Colonic mucosa (tissue), 4 donors: ENCODE data around the gene PAX2. TPM values are rescaled to one million over a fixed set of nuclear protein-coding genes. Genes with fewer than 3 reads are reported as not detected.

Experiments used
- DNase-seq: peaks from one replicate; pipeline ENCODE4 v3.0.0-alpha.2; 2020
- H3K27ac ChIP-seq: fragments of 200-600 bp; one replicate; pipeline ENCODE4 v1.8.0; 2021
- H3K27me3 ChIP-seq: fragments of 200-600 bp; one replicate; pipeline ENCODE4 v1.8.0; 2021
- H3K36me3 ChIP-seq: fragments of 200-600 bp; one replicate; pipeline ENCODE4 v1.8.0; 2021
- H3K4me1 ChIP-seq: fragments of 200-600 bp; one replicate; pipeline ENCODE4 v1.8.0; 2021; ENCODE audit warnings: mild to moderate bottlenecking
- H3K4me3 ChIP-seq: fragments of 200-600 bp; one replicate; pipeline ENCODE4 v1.8.0; 2021
- H3K9ac ChIP-seq, 2 donors: one replicate each; pipeline ENCODE4 v1.7.0; 2013; ENCODE audit warnings: control low read depth in 2 of 2, low read depth in 2 of 2, low read length in 2 of 2
- H3K9me3 ChIP-seq: fragments of 200-600 bp; one replicate; pipeline ENCODE4 v1.8.0; 2021
- intact Hi-C: fragments of 100-400 bp; cut with DNase I; formaldehyde crosslinking; loops from one replicate; pipeline ENCODE4 v1.14.1; 2022
- total RNA-seq, 2 donors: library from RNA; stranded (reverse); fragmentation: NEBNext Ultra II Directional in 1 of 2; extraction: Animal tissue kit (Norgen Biotek cat#: 25700) in 1 of 2; gene quantifications; one replicate each; pipeline ENCODE4 v1.2.1, GENCODE V29; 2021
- TF ChIP-seq, protein P1 (sequence below): fragments of 200-600 bp; IDR thresholded peaks from one replicate; pipeline ENCODE4 v1.8.0; 2022; ENCODE audit warnings: antibody characterized with exemption, mild to moderate bottlenecking
- donor health status: healthy.
- donor health status: DM: no; HTN: no; CAD: no.
- donor health status: DM: no; HTN: no; CAD: no.

PAX2 gene
- total RNA-seq, 2 donors from 2014 or later: 0.15 TPM; not detected in 1

DNA sequence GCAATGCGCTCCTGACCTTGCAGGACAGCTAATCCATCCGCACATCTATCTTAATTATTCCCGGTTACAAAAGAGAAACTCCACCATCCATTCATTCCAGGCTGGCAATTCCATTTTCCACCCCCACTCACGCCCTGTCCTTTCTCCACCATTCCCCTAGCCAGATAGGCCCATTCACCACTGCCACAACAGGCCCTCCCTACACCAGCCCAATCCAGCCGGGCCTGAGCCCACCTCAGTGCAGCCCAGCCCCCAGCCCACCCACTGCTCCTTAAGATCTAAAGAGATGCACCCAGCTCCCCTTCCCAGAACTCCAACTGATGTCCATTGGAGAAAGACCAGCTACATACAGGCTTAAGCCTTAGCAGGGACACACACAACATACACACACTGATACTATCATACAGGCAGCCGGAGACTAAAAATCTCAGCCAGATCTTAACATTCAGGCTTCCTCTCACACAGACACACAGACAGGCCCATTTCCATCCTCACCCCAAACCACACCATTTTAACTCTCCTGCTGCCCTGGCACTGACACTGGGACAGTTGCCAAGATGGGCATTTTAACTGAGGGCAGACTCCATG is 38.0 kb upstream of the PAX2 start:
- H3K4me3 ChIP-seq: no peak overlapping the region
- no peak for DNase-seq
- no peak overlapping the region for H3K27ac ChIP-seq
- TF ChIP-seq, protein P1, sequence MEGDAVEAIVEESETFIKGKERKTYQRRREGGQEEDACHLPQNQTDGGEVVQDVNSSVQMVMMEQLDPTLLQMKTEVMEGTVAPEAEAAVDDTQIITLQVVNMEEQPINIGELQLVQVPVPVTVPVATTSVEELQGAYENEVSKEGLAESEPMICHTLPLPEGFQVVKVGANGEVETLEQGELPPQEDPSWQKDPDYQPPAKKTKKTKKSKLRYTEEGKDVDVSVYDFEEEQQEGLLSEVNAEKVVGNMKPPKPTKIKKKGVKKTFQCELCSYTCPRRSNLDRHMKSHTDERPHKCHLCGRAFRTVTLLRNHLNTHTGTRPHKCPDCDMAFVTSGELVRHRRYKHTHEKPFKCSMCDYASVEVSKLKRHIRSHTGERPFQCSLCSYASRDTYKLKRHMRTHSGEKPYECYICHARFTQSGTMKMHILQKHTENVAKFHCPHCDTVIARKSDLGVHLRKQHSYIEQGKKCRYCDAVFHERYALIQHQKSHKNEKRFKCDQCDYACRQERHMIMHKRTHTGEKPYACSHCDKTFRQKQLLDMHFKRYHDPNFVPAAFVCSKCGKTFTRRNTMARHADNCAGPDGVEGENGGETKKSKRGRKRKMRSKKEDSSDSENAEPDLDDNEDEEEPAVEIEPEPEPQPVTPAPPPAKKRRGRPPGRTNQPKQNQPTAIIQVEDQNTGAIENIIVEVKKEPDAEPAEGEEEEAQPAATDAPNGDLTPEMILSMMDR: no peak
- H3K9me3 ChIP-seq: no peaks in the 10 kb centered on the region
- intact Hi-C loops: no loop called here
- no peak overlapping the region for H3K9ac ChIP-seq
- no peaks in the 10 kb centered on the region for H3K4me1 ChIP-seq
- H3K27me3 ChIP-seq: peaks cover 30% of the 10 kb centered on the region
- H3K36me3 ChIP-seq: no peaks in the 10 kb centered on the region

DNA sequence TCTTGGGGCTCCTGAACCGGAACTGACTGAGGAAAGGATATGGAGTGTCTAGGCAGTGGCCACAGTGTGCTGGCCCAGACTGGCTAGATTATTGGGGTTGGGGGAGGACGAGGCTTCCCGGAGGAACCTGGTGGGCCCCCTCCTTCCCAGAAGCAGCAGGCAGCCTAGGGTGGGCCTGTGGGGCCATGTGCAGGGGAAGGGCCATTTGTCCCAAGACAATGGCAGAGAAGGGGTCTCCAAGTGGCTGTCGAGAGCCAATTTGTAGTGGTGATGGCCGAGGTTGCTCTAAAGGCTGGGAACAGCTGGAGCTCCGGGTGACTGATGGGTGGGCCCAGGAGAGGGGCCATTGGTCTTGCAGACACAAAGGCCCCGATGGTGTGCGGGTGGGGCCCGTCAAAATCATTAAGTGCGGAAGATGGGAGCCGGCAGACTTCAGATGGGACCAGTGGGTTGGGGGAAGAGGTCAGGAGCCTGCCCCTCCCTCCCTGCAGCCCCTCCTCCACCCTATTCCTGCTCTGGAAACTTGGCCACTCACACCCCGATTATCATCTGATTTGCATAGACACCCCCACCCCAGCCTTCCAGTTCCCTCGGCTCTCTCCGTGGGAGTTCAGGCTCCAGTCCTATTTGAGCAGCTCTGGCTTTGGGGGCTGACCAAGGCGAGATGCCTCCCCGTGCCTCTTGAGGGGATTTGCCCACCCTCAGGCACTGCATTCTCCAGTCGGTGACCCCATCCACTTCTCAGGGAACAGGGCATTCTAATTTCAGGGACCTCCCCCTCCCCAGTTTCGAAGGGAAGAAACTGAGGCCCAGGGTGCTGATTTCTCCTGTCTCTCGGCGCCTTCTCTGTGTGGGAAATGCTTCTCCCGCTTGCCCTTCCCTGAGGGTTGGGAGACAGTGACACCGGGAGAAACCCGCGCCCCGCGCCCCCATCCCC is 36.0 kb upstream of the PAX2 start:
- H3K27ac ChIP-seq: no peak overlapping the region
- H3K36me3 ChIP-seq: no peaks in the 10 kb centered on the region
- no peak for DNase-seq
- no peaks in the 10 kb centered on the region for H3K9me3 ChIP-seq
- intact Hi-C loops: no loop called here
- no peaks in the 10 kb centered on the region for H3K4me1 ChIP-seq
- H3K4me3 ChIP-seq: no peak overlapping the region
- TF ChIP-seq, protein P1: no peak
- H3K27me3 ChIP-seq: peaks cover 51% of the 10 kb centered on the region
- no peak overlapping the region for H3K9ac ChIP-seq

DNA sequence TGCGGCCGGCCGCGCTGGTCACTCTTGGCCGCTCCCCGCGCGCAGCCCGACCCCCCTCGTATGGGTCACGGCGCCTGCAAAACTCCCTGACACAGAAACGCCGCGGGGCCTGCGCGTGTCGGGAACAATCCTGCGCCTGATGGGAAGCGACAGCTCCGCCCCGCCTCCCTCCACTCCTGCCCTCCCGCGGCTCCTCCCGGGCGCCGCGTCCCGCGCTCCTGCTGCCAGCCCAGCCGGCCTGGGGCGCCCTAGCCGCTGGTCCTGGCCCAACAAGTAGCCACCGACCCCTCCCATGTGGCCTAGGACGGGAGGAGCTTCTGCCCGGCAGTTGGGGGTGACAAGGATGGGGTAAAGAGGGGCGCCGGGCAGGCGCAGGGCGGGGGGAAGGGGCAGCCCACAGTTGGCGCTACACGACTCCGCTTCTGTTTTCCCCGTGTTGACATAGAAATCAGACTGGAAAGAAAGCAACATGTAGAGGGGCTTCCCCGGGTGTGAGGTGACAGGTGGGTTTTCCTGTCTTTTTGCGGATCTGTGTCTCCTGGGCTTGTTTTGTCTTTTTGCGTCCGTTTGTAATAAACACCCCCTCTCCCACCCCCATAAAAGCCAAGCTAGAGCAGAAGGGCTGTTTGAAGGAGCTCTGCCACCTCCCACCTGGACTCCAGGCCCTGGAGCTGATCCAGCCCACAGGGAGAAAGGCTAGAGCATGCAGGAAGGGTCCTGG is 35.1 kb upstream of the PAX2 start:
- no peak for DNase-seq
- Histone ChIP-seq H3K9ac (no peak overlapping the region), H3K4me3 (no peak overlapping the region), H3K27me3 (peaks cover 60% of the 10 kb centered on the region), H3K4me1 (no peaks in the 10 kb centered on the region), H3K9me3 (no peaks in the 10 kb centered on the region), H3K36me3 (no peaks in the 10 kb centered on the region), H3K27ac (no peak overlapping the region)
- TF ChIP-seq, protein P1: no peak
- intact Hi-C loops: no loop called here

DNA sequence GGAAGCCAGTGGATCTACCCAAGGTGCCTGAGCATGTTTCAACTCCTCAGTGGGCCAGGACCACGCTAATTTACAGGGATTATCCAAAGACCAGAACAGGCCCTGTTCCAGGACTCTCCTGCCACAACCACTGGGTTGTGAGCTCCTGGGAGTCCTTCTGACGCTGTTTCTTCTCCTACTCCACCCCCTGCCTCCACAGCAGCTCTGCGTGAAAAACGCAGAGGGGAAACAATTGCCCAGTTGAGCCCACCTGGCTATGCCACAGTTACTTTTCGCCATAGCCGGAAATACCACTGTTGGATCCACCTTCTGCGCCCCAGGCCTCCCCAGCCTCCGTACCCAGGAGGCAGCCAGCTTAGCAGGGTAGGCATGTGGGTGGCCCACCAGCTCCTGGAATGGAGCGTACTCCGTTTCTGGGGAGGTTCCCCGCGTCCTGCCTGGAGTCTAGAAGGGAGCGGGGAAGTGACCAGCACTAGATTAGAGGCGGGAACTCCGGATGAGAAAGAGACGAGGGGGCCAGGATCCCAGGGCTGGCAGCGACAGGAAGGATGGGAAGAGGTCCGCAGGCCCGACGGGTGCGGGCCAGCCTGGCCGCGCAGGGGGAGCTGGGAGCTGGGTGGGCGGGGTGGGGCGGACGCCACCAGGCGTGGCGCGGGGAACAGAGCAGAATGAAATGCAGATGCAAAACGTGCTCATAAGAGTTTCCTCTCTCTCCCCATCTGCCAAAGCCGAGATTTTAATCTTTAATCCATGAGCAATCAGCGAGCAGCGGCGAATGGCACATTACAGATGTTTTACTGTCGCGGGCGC is 32.1 kb upstream of the PAX2 start:
- peaks cover 81% of the 10 kb centered on the region for H3K27me3 ChIP-seq
- H3K9me3 ChIP-seq: no peaks in the 10 kb centered on the region
- H3K36me3 ChIP-seq: no peaks in the 10 kb centered on the region
- no peak overlapping the region for H3K4me3 ChIP-seq
- no peak overlapping the region for H3K27ac ChIP-seq
- H3K9ac ChIP-seq: no peak overlapping the region
- H3K4me1 ChIP-seq: no peaks in the 10 kb centered on the region
- intact Hi-C loops: no loop called here
- no peak for DNase-seq
- TF ChIP-seq, protein P1: no peak
